Activated naive CD4-positive, alpha-beta T cell treated with anti-CD3 and anti-CD28 coated beads for 36 hours (primary cell): ENCODE measurements around the gene TCP11. TPM values are rescaled to one million over a fixed set of nuclear protein-coding genes. Genes with fewer than 3 reads are reported as not detected.

Experiments used
- CTCF ChIA-PET: fragments of 350-600 bp; sonication (Branson Sonifier 250); formaldehyde crosslinking; loops from one replicate; lab custom pipeline; 2021; ENCODE audit warnings: antibody characterized with exemption; lab: Charles Lee
- DNase-seq: peaks from one replicate; pipeline ENCODE4 v3.0.0-alpha.2; 2020
- H3K27ac Mint-ChIP-seq: one replicate; pipeline ENCODE4 v1.8.0; 2021; ENCODE audit warnings: mild to moderate bottlenecking, mixed read lengths
- H3K27me3 Mint-ChIP-seq: one replicate; pipeline ENCODE4 v1.8.0; 2021; ENCODE audit warnings: low read depth, mixed read lengths
- H3K36me3 Mint-ChIP-seq: one replicate; pipeline ENCODE4 v1.8.0; 2021; ENCODE audit warnings: low read depth, mixed read lengths
- H3K4me1 Mint-ChIP-seq: one replicate; pipeline ENCODE4 v1.8.0; 2021; ENCODE audit warnings: low read depth, mixed read lengths
- H3K4me3 Mint-ChIP-seq: one replicate; pipeline ENCODE4 v1.8.0; 2021; ENCODE audit warnings: mild to moderate bottlenecking, moderate library complexity, mixed read lengths
- H3K9me3 Mint-ChIP-seq: one replicate; pipeline ENCODE4 v1.8.0; 2021; ENCODE audit warnings: mixed read lengths
- intact Hi-C: fragments of 100-400 bp; cut with micrococcal nuclease; formaldehyde crosslinking; loops from one replicate; pipeline ENCODE4 v1.15.1; 2023
- total RNA-seq, 2 experiments: library from RNA; stranded (reverse); gene quantifications; one replicate each; pipeline ENCODE4 v1.2.3, GENCODE V29; 2021

TCP11 gene
- total RNA-seq, 2 experiments from 2014 or later, result not detected

- Mint-ChIP-seq H3K4me3 (no peak overlapping the region), H3K4me1 (no peaks in the 10 kb centered on the region), H3K27me3 (no peaks in the 10 kb centered on the region), H3K27ac (no peak overlapping the region), H3K9me3 (no peaks in the 10 kb centered on the region), H3K36me3 (peaks cover 10% of the 10 kb centered on the region)
- CTCF ChIA-PET, result interaction anchor here (0.6 kb wide), 2 partner anchors 140 to 1216 kb away, joined by 3 to 4 read pairs; no protein-coding TSS in a partner anchor
- no peak for DNase-seq
- intact Hi-C loops, result no loop called here
These were observed 51.8 kb downstream of the TCP11 start for GRCh38 chr6:35089216-35089934.

- DNase-seq, result no peak
- Mint-ChIP-seq H3K27ac (no peak overlapping the region), H3K4me3 (no peak overlapping the region), H3K27me3 (no peaks in the 10 kb centered on the region), H3K36me3 (peaks cover 10% of the 10 kb centered on the region), H3K9me3 (no peaks in the 10 kb centered on the region), H3K4me1 (no peaks in the 10 kb centered on the region)
- CTCF ChIA-PET, result interaction anchor here (0.6 kb wide), 1 partner anchor 1217 kb away, joined by 4 read pairs; no protein-coding TSS in a partner anchor
- intact Hi-C loops, result no loop called here
These were observed 52.6 kb downstream of the TCP11 start for GRCh38 chr6:35088281-35089215.

GRCh38 chr6:35087361-35088280 is 53.5 kb downstream of the TCP11 start:
- Mint-ChIP-seq H3K27me3 (no peaks in the 10 kb centered on the region), H3K36me3 (peaks cover 10% of the 10 kb centered on the region), H3K27ac (no peak overlapping the region), H3K9me3 (no peaks in the 10 kb centered on the region), H3K4me3 (no peak overlapping the region), H3K4me1 (no peaks in the 10 kb centered on the region)
- no peak for DNase-seq
- intact Hi-C loops, result no loop called here
- CTCF ChIA-PET, result interaction anchor here (1.2 kb wide), 1 partner anchor 118 kb away, joined by 3 read pairs; no protein-coding TSS in a partner anchor

- no peak for DNase-seq
- H3K27me3 Mint-ChIP-seq, result no peaks in the 10 kb centered on the region
- H3K4me1 Mint-ChIP-seq, result no peaks in the 10 kb centered on the region
- CTCF ChIA-PET, result interaction anchor here (1.2 kb wide), 1 partner anchor 119 kb away, joined by 3 read pairs; no protein-coding TSS in a partner anchor
- H3K27ac Mint-ChIP-seq, result no peak overlapping the region
- H3K4me3 Mint-ChIP-seq, result no peak overlapping the region
- peaks cover 13% of the 10 kb centered on the region for H3K36me3 Mint-ChIP-seq
- H3K9me3 Mint-ChIP-seq, result no peaks in the 10 kb centered on the region
- intact Hi-C loops, result no loop called here
These were observed 54.3 kb downstream of the TCP11 start for GRCh38 chr6:35086636-35087360.

GRCh38 chr6:35086282-35086632 is 54.9 kb downstream of the TCP11 start:
- H3K27ac Mint-ChIP-seq, result no peak overlapping the region
- CTCF ChIA-PET, result no interaction called here
- no peaks in the 10 kb centered on the region for H3K4me1 Mint-ChIP-seq
- intact Hi-C loops, result no loop called here
- no peak overlapping the region for H3K4me3 Mint-ChIP-seq
- H3K9me3 Mint-ChIP-seq, result no peaks in the 10 kb centered on the region
- peaks cover 14% of the 10 kb centered on the region for H3K36me3 Mint-ChIP-seq
- no peak for DNase-seq
- H3K27me3 Mint-ChIP-seq, result no peaks in the 10 kb centered on the region

GRCh38 chr6:35085359-35086281 is 55.5 kb downstream of the TCP11 start:
- Mint-ChIP-seq H3K4me1 (no peaks in the 10 kb centered on the region), H3K27ac (no peak overlapping the region), H3K27me3 (no peaks in the 10 kb centered on the region), H3K9me3 (no peaks in the 10 kb centered on the region), H3K36me3 (peaks cover 14% of the 10 kb centered on the region), H3K4me3 (no peak overlapping the region)
- no peak for DNase-seq
- CTCF ChIA-PET, result no interaction called here
- intact Hi-C loops, result no loop called here

GRCh38 chr6:35084511-35085203 is 56.5 kb downstream of the TCP11 start:
- no peak overlapping the region for H3K4me3 Mint-ChIP-seq
- no peak overlapping the region for H3K27ac Mint-ChIP-seq
- no peaks in the 10 kb centered on the region for H3K9me3 Mint-ChIP-seq
- CTCF ChIA-PET, result no interaction called here
- H3K27me3 Mint-ChIP-seq, result no peaks in the 10 kb centered on the region
- peaks cover 14% of the 10 kb centered on the region for H3K36me3 Mint-ChIP-seq
- intact Hi-C loops, result no loop called here
- no peak for DNase-seq
- no peaks in the 10 kb centered on the region for H3K4me1 Mint-ChIP-seq

GRCh38 chr6:35084041-35084491 is 57.1 kb downstream of the TCP11 start:
- CTCF ChIA-PET, result no interaction called here
- no peak overlapping the region for H3K4me3 Mint-ChIP-seq
- no peaks in the 10 kb centered on the region for H3K27me3 Mint-ChIP-seq
- H3K4me1 Mint-ChIP-seq, result no peaks in the 10 kb centered on the region
- intact Hi-C loops, result no loop called here
- H3K27ac Mint-ChIP-seq, result no peak overlapping the region
- DNase-seq, result no peak
- H3K36me3 Mint-ChIP-seq, result peaks cover 18% of the 10 kb centered on the region
- no peaks in the 10 kb centered on the region for H3K9me3 Mint-ChIP-seq

GRCh38 chr6:35083507-35083906 is 57.6 kb downstream of the TCP11 start:
- Mint-ChIP-seq H3K9me3 (no peaks in the 10 kb centered on the region), H3K4me1 (no peaks in the 10 kb centered on the region), H3K36me3 (peaks cover 16% of the 10 kb centered on the region), H3K27ac (no peak overlapping the region), H3K27me3 (no peaks in the 10 kb centered on the region), H3K4me3 (no peak overlapping the region)
- CTCF ChIA-PET, result no interaction called here
- intact Hi-C loops, result no loop called here
- no peak for DNase-seq

GRCh38 chr6:35082733-35083403 is 58.3 kb downstream of the TCP11 start:
- Mint-ChIP-seq H3K9me3 (no peaks in the 10 kb centered on the region), H3K36me3 (peaks cover 14% of the 10 kb centered on the region), H3K4me1 (no peaks in the 10 kb centered on the region), H3K27me3 (no peaks in the 10 kb centered on the region), H3K4me3 (no peak overlapping the region), H3K27ac (no peak overlapping the region)
- intact Hi-C loops, result no loop called here
- no peak for DNase-seq
- CTCF ChIA-PET, result no interaction called here
